GM10248 (cell line): Measurements from ENCODE around the gene HSPE1.
A peak's percentile ranks its signal among the peaks of the same experiment; 100 is the strongest.

Experiments used
- CTCF ChIA-PET: fragments of 300-600 bp; sonication (Branson Sonifier 250); formaldehyde crosslinking; extraction: SDS; loops from one replicate; lab custom pipeline; 2021; ENCODE audit warnings: antibody characterized with exemption; lab: Yijun Ruan, JAX
- POLR2A ChIA-PET: fragments of 350-650 bp; sonication (Branson Sonifier 250); formaldehyde crosslinking; extraction: SDS; loops from one replicate; lab custom pipeline; 2020; ENCODE audit warnings: antibody characterized with exemption; lab: Yijun Ruan, JAX
- DNase-seq: peaks from one replicate; pipeline ENCODE4 v3.0.0; 2012; ENCODE audit errors: extremely low spot score
- TF ChIP-seq, protein P1 (sequence below): IDR thresholded peaks from 2 replicates; pipeline ENCODE4 v1.5.1; 2012; ENCODE audit warnings: mild to moderate bottlenecking, low read depth; ENCODE audit errors: extremely low read depth, missing control alignments, control extremely low read depth

Gene HSPE1

GRCh38 chr2:197496695-197497094 is 3.5 kb upstream of the HSPE1 start:
- TF ChIP-seq, protein P1, sequence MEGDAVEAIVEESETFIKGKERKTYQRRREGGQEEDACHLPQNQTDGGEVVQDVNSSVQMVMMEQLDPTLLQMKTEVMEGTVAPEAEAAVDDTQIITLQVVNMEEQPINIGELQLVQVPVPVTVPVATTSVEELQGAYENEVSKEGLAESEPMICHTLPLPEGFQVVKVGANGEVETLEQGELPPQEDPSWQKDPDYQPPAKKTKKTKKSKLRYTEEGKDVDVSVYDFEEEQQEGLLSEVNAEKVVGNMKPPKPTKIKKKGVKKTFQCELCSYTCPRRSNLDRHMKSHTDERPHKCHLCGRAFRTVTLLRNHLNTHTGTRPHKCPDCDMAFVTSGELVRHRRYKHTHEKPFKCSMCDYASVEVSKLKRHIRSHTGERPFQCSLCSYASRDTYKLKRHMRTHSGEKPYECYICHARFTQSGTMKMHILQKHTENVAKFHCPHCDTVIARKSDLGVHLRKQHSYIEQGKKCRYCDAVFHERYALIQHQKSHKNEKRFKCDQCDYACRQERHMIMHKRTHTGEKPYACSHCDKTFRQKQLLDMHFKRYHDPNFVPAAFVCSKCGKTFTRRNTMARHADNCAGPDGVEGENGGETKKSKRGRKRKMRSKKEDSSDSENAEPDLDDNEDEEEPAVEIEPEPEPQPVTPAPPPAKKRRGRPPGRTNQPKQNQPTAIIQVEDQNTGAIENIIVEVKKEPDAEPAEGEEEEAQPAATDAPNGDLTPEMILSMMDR = no peak
- POLR2A ChIA-PET = interaction anchor here (0.8 to 1.1 kb wide), 2 partner anchors 19 to 44 kb away, joined by 3 read pairs; partner anchors contain the start of genes COQ10B and MOB4
- CTCF ChIA-PET = interaction anchor here (1.0 to 1.8 kb wide), 3 partner anchors 11 to 41 kb away, joined by 3 to 6 read pairs (median 3); no protein-coding TSS in a partner anchor
- no peak for DNase-seq

- DNase-seq = no peak
- POLR2A ChIA-PET = interaction anchor here (0.6 to 1.1 kb wide), 2 partner anchors 19 to 34 kb away, joined by 3 to 5 read pairs; partner anchors contain the start of gene MOB4
Measured at GRCh38 chr2:197497326-197497725, 2.9 kb upstream of the HSPE1 start.

DNA sequence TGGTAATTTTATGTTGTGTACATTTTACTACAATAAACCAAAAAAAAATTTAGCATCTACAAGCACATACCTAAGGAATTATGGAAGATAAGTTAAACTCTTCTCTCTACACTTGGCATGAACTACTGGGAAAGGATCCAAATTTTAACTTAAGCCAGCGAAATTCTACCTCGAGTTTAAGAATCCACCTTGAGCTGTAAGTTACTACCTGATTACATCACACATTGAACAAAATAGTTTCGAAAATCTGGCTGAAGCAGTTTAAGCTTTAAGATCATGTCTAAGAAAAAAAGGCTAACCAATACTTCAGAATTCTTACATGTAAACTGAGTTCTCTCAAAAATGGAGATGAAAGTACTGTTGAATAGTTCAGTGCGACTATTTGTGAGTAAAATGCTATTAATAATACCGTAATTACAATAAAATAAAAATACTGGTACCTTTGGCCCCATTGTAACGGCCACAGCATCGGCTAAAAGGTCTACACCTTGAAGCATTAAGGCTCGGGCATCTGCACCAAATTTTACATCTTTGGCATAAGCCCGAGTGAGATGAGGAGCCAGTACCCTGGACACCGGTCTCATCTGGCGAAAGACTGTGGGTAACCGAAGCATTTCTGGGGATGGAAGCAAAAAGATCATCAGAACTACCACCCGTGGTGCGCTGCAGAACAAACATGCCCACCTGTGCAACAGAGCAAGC is 1.8 kb upstream of the HSPE1 start:
- TF ChIP-seq, protein P1 = no peak
- no peak for DNase-seq
- ChIA-PET CTCF (interaction anchor here (1.0 to 1.3 kb wide), 3 partner anchors 18 to 34 kb away, joined by 3 to 4 read pairs (median 4); no protein-coding TSS in a partner anchor), POLR2A (interaction anchor here (1.3 to 2.1 kb wide), 2 partner anchors 10 to 18 kb away, joined by 3 to 22 read pairs; partner anchors contain the start of gene MOB4)

More at GRCh38 chr2:197497326-197497725, 2.9 kb upstream of the HSPE1 start:
- CTCF ChIA-PET = interaction anchor here (1.0 kb wide), 1 partner anchor 10 kb away, joined by 3 read pairs; no protein-coding TSS in a partner anchor
- TF ChIP-seq, protein P1 = no peak

DNA sequence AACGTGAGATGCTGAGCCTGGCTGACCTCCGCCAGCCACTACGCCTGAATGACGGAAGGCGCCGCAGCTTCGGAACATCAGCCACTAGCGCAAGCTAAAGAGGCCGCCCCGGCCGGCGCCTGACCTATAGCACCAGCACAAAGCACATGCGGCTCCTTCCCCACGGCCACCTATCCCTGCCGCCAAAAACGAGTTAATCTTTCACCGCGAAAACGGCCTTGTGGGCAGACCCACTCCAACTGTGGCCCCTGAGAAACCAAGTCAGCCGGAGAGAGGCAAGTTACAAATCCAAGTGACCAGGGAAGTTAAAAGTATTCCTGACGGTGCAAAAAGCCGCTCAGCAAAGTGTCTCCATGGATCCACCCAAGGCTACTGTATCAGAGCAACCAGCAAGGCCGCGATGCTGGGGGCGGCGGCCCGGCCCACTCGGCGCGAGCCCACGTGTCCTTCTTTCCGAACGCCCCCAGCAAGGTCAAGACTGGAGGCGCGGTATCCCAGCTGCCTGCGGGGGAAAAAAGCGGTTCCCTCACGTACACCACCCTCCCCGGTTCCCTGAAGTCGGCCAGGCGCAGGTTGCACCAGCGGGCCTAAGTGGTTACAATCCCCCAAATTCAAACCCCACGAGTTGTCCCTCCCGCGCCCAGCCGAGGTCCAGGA is 1.1 kb upstream of the HSPE1 start:
- TF ChIP-seq, protein P1 = no peak
- ChIA-PET POLR2A (interaction anchor here (1.0 to 2.1 kb wide), 6 partner anchors 8 to 206 kb away, joined by 3 to 22 read pairs (median 12); partner anchors contain the start of genes COQ10B, MARS2 and MOB4), CTCF (interaction anchor here (1.0 to 1.3 kb wide), 4 partner anchors 17 to 77 kb away, joined by 3 to 4 read pairs (median 4); no protein-coding TSS in a partner anchor)
- DNase-seq = peak; percentile 63

DNA sequence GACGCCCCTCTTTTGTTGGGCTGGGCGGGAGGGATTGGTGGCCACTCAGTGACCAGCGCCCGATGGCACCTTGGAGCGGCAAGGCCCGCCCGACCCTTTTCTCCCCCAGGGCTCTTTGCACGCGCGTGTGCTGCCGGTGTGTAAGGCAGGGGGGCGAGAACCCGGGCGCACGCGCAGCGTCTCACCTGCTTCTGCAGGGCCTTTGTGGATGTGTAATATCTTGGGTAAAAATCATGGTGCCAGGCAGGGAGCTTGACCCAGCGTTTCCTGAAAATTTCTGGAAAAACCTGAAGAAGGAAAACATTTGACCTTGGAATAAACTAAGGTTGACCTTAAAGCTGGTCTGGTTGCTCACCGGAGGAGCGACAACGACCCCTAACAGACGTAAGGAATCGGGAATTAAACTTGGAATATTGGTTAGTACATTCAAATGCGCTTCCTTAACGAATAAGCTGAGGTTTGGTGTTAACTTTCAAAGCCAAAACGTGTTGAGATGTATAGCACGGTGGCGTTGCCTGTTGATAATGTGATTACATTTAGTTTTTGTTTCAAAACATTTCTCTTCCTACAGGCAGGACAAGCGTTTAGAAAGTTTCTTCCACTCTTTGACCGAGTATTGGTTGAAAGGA is 438 bp downstream of the HSPE1 start:
- no peak for DNase-seq
- CTCF ChIA-PET = interaction anchor here (1.1 to 3.3 kb wide), 2 partner anchors 12 to 16 kb away, joined by 4 to 13 read pairs; partner anchors contain the start of gene MOB4
- TF ChIP-seq, protein P1 = no peak
- POLR2A ChIA-PET = interaction anchor here (1.0 to 2.1 kb wide), 7 partner anchors 10 to 289 kb away, joined by 3 to 22 read pairs (median 12); partner anchors contain the start of genes COQ10B and MOB4
